Mesothelial cell of epicardium (in vitro differentiated cells): ENCODE measurements around the gene MUCL3. TPM values are rescaled to one million over a fixed set of nuclear protein-coding genes. Genes with fewer than 3 reads are reported as not detected.
"Not testable (repeated sequence)": the region's sequence is repeated elsewhere in the genome, so short reads cannot be mapped to it uniquely, and the experiment has no call there.

ENCODE experiments used
- DNase-seq, 2 experiments: peaks; one replicate each; pipeline ENCODE4 v3.0.0; 2021; ENCODE audit warnings: low spot score in 2 of 2; ENCODE audit not compliant: unreplicated experiment in 2 of 2
- H3K27ac Mint-ChIP-seq: 2 replicates; pipeline ENCODE4 v1.8.0; 2021; ENCODE audit warnings: mixed read lengths
- H3K27me3 Mint-ChIP-seq: 2 replicates; pipeline ENCODE4 v1.8.0; 2021; ENCODE audit warnings: low read depth, mixed read lengths
- H3K36me3 Mint-ChIP-seq: 2 replicates; pipeline ENCODE4 v1.8.0; 2021; ENCODE audit warnings: mixed read lengths
- H3K4me1 Mint-ChIP-seq: 2 replicates; pipeline ENCODE4 v1.8.0; 2021; ENCODE audit warnings: mixed read lengths
- H3K4me3 Mint-ChIP-seq: 2 replicates; pipeline ENCODE4 v1.8.0; 2021; ENCODE audit warnings: mild to moderate bottlenecking, moderate library complexity, mixed read lengths
- H3K9me3 Mint-ChIP-seq: 2 replicates; pipeline ENCODE4 v1.8.0; 2021; ENCODE audit warnings: mixed read lengths
- CTCF ChIP-seq: fragments of 200-600 bp; sonication (generic); IDR thresholded peaks from one replicate; pipeline ENCODE4 v1.5.0; 2021; ENCODE audit warnings: antibody characterized with exemption; ENCODE audit not compliant: unreplicated experiment
- total RNA-seq: library from RNA; stranded (reverse); gene quantifications from 3 replicates; pipeline ENCODE4 v1.2.1, GENCODE V29; 2021

The MUCL3 gene
- total RNA-seq, 1 donor from 2014 or later: not detected

- Mint-ChIP-seq H3K27ac (peak overlapping the region; percentile 9), H3K36me3 (no peaks in the 10 kb centered on the region)
- TF ChIP-seq CTCF: no peak
These were observed 47.5 kb downstream of the MUCL3 start for GRCh38 chr6:30988209-30988825.

GRCh38 chr6:30990422-30991086 is 49.8 kb downstream of the MUCL3 start:
- Mint-ChIP-seq H3K36me3 (peaks cover 2% of the 10 kb centered on the region), H3K27ac (no peak overlapping the region), H3K27me3 (no peaks in the 10 kb centered on the region), H3K4me3 (no peak overlapping the region), H3K9me3 (peaks cover 3% of the 10 kb centered on the region), H3K4me1 (peaks cover 5% of the 10 kb centered on the region)
- DNase-seq: no peak
- TF ChIP-seq CTCF: no peak

More at GRCh38 chr6:30988209-30988825, 47.5 kb downstream of the MUCL3 start:
- DNase-seq: no peak
- peaks cover 3% of the 10 kb centered on the region for H3K9me3 Mint-ChIP-seq
- H3K4me1 Mint-ChIP-seq: peaks cover 5% of the 10 kb centered on the region
- no peak overlapping the region for H3K4me3 Mint-ChIP-seq
- H3K27me3 Mint-ChIP-seq: no peaks in the 10 kb centered on the region

GRCh38 chr6:30991891-30992290 is 51.1 kb downstream of the MUCL3 start:
- H3K4me3 Mint-ChIP-seq: no peak overlapping the region
- H3K36me3 Mint-ChIP-seq: peaks cover 2% of the 10 kb centered on the region
- no peak for DNase-seq
- H3K4me1 Mint-ChIP-seq: peaks cover 5% of the 10 kb centered on the region
- peaks cover 3% of the 10 kb centered on the region for H3K9me3 Mint-ChIP-seq
- no peak overlapping the region for H3K27ac Mint-ChIP-seq
- no peaks in the 10 kb centered on the region for H3K27me3 Mint-ChIP-seq
- TF ChIP-seq CTCF: no peak

- TF ChIP-seq CTCF: no peak
- peaks cover 2% of the 10 kb centered on the region for H3K36me3 Mint-ChIP-seq
- no peak overlapping the region for H3K4me3 Mint-ChIP-seq
- DNase-seq: no peak
- peaks cover 3% of the 10 kb centered on the region for H3K9me3 Mint-ChIP-seq
- no peaks in the 10 kb centered on the region for H3K4me1 Mint-ChIP-seq
- H3K27ac Mint-ChIP-seq: no peak overlapping the region
- no peaks in the 10 kb centered on the region for H3K27me3 Mint-ChIP-seq
These were observed 56.5 kb downstream of the MUCL3 start for GRCh38 chr6:30997301-30997700.

GRCh38 chr6:30998785-30999184 is 58.0 kb downstream of the MUCL3 start:
- H3K36me3 Mint-ChIP-seq: peaks cover 2% of the 10 kb centered on the region
- H3K4me3 Mint-ChIP-seq: no peak overlapping the region
- H3K27me3 Mint-ChIP-seq: no peaks in the 10 kb centered on the region
- H3K9me3 Mint-ChIP-seq: peaks cover 3% of the 10 kb centered on the region
- DNase-seq: no peak
- no peak overlapping the region for H3K27ac Mint-ChIP-seq
- H3K4me1 Mint-ChIP-seq: no peaks in the 10 kb centered on the region
- no peak for TF ChIP-seq CTCF

GRCh38 chr6:31000067-31000860 is 59.5 kb downstream of the MUCL3 start:
- not testable (repeated sequence) for H3K27me3 Mint-ChIP-seq, H3K4me3 Mint-ChIP-seq, H3K27ac Mint-ChIP-seq, DNase-seq, H3K9me3 Mint-ChIP-seq, H3K4me1 Mint-ChIP-seq, H3K36me3 Mint-ChIP-seq
